Neural cell (in vitro differentiated cells): Measurements from ENCODE around the gene ARRB1. TPM values are rescaled to one million over a fixed set of nuclear protein-coding genes. Genes with fewer than 3 reads are reported as not detected.

Source experiments
- H2AFZ ChIP-seq: fragments of 200-600, 300-800 bp; sonication (generic), shearing (Covaris generic); 2 replicates; pipeline ENCODE4 v1.6.0; 2014; ENCODE audit warnings: low read depth, mild to moderate bottlenecking, antibody characterized with exemption, low read length, moderate library complexity
- H3F3A ChIP-seq: fragments of 200-600 bp; shearing (Covaris generic); 2 replicates; pipeline ENCODE4 v1.6.1; 2016; ENCODE audit warnings: mild to moderate bottlenecking, moderate library complexity, mixed read lengths, antibody characterized with exemption, low read length; ENCODE audit not compliant: insufficient read depth, poor library complexity, severe bottlenecking
- H3K27ac ChIP-seq: fragments of 200-600, 300-800 bp; sonication (generic), shearing (Covaris generic); 2 replicates; pipeline ENCODE4 v1.5.1; 2014; ENCODE audit warnings: mild to moderate bottlenecking, low read length, moderate library complexity
- H3K27me3 ChIP-seq: fragments of 300-800, 200-600 bp; sonication (generic), shearing (Covaris generic); 2 replicates; pipeline ENCODE4 v1.6.0; 2014; ENCODE audit warnings: mild to moderate bottlenecking, low read depth, low read length, moderate library complexity; ENCODE audit not compliant: insufficient read depth
- H3K36me3 ChIP-seq: fragments of 300-800, 200-600 bp; sonication (generic), shearing (Covaris generic); 2 replicates; pipeline ENCODE4 v1.5.1; 2014; ENCODE audit warnings: mild to moderate bottlenecking, antibody characterized with exemption, low read length, moderate library complexity; ENCODE audit not compliant: insufficient read depth
- H3K4me2 ChIP-seq: fragments of 300-800, 200-600 bp; sonication (generic), shearing (Covaris generic); 2 replicates; pipeline ENCODE4 v1.6.0; 2014; ENCODE audit warnings: mild to moderate bottlenecking, low read length
- H3K4me3 ChIP-seq: fragments of 300-800, 200-600 bp; sonication (generic), shearing (Covaris generic); 2 replicates; pipeline ENCODE4 v1.5.1; 2014; ENCODE audit warnings: mild to moderate bottlenecking, low read length, moderate library complexity
- H3K79me2 ChIP-seq: fragments of 200-600 bp; shearing (Covaris generic); replicated peaks from 2 replicates; pipeline ENCODE4 v1.6.0; 2014; ENCODE audit warnings: mild to moderate bottlenecking, low read length, moderate library complexity; ENCODE audit not compliant: insufficient read depth
- H3K9ac ChIP-seq: fragments of 300-800, 200-600 bp; sonication (generic), shearing (Covaris generic); 2 replicates; pipeline ENCODE4 v1.6.1; 2016; ENCODE audit warnings: mild to moderate bottlenecking, low read length, mixed read lengths
- H3K9me2 ChIP-seq: fragments of 200-600 bp; shearing (Covaris generic); 2 replicates; pipeline ENCODE4 v1.6.1; 2016; ENCODE audit warnings: mild to moderate bottlenecking, low read length, mixed read lengths; ENCODE audit not compliant: insufficient read depth
- H3K9me3 ChIP-seq: fragments of 200-600, 300-800 bp; sonication (generic), shearing (Covaris generic); 2 replicates; pipeline ENCODE4 v1.6.1; 2016; ENCODE audit warnings: mild to moderate bottlenecking, mixed run types, low read length, moderate library complexity, mixed read lengths
- H4K20me1 ChIP-seq: fragments of 200-600 bp; shearing (Covaris generic); 2 replicates; pipeline ENCODE4 v1.6.1; 2016; ENCODE audit warnings: mild to moderate bottlenecking, mixed run types; ENCODE audit not compliant: insufficient read depth
- CTCF ChIP-seq: fragments of 450-650 bp; IDR thresholded peaks from 2 replicates; pipeline ENCODE4 v1.5.1; 2014; ENCODE audit warnings: antibody characterized with exemption, mild to moderate bottlenecking, moderate library complexity; ENCODE audit not compliant: poor library complexity, severe bottlenecking
- EP300 ChIP-seq: fragments of 450-650 bp; conservative IDR thresholded peaks from 2 replicates; pipeline ENCODE4 v1.6.1; 2014; ENCODE audit warnings: antibody characterized with exemption, mild to moderate bottlenecking, moderate library complexity; ENCODE audit not compliant: poor library complexity, severe bottlenecking
- EZH2 ChIP-seq: fragments of 200-600, 300-800 bp; shearing (Covaris generic), sonication (generic); IDR thresholded peaks from 2 replicates; pipeline ENCODE4 v1.6.1; 2014; ENCODE audit warnings: antibody characterized with exemption, low read length, borderline replicate concordance, mild to moderate bottlenecking; ENCODE audit not compliant: insufficient read depth, poor library complexity, severe bottlenecking
- MXI1 ChIP-seq: fragments of 450-650 bp; conservative IDR thresholded peaks from 2 replicates; pipeline ENCODE4 v1.6.1; 2014; ENCODE audit warnings: antibody characterized with exemption, mild to moderate bottlenecking; ENCODE audit not compliant: poor library complexity, severe bottlenecking
- POLR2AphosphoS5 ChIP-seq: IDR thresholded peaks from 2 replicates; pipeline ENCODE4 v1.6.1; 2012
- RAD21 ChIP-seq: fragments of 450-650 bp; conservative IDR thresholded peaks from 2 replicates; pipeline ENCODE4 v1.6.1; 2014; ENCODE audit warnings: antibody characterized with exemption, mild to moderate bottlenecking, moderate library complexity
- REST ChIP-seq: IDR thresholded peaks from 2 replicates; pipeline ENCODE4 v1.6.1; 2012; ENCODE audit warnings: borderline replicate concordance
- SMC3 ChIP-seq: fragments of 450-650 bp; conservative IDR thresholded peaks from 2 replicates; pipeline ENCODE4 v1.6.1; 2014; ENCODE audit warnings: antibody characterized with exemption, mild to moderate bottlenecking, moderate library complexity; ENCODE audit not compliant: poor library complexity
- TAF1 ChIP-seq: IDR thresholded peaks from 2 replicates; pipeline ENCODE4 v1.6.1; 2012; ENCODE audit warnings: low read depth
- polyA plus RNA-seq: library from polyadenylated mRNA; depleted of rRNA; stranded (reverse); fragments of >200 nt; gene quantifications from 2 replicates; pipeline ENCODE4 v1.2.3, GENCODE V29; 2014

Gene ARRB1
- polyA plus RNA-seq, 1 donor from 2014 or later, result 5.7 TPM

GRCh38 chr11:75352588-75353206, 1.2 kb upstream of the ARRB1 start:
- Histone ChIP-seq H3K4me2 (no peak overlapping the region), H3K4me3 (peak overlapping the region; percentile 85), H3K79me2 (no peaks in the 10 kb centered on the region), H3K9ac (peak overlapping the region; percentile 76), H3K9me3 (no peaks in the 10 kb centered on the region), H3K27ac (peak overlapping the region; percentile 53), H3F3A (no peaks in the 10 kb centered on the region), H3K27me3 (peaks cover 10% of the 10 kb centered on the region), H4K20me1 (no peaks in the 10 kb centered on the region), H3K36me3 (no peaks in the 10 kb centered on the region), H3K9me2 (no peaks in the 10 kb centered on the region), H2AFZ (peak overlapping the region; percentile 80)
- no peak for TF ChIP-seq RAD21
- TF ChIP-seq EP300, result no peak
- TF ChIP-seq EZH2, result no peak
- no peak for TF ChIP-seq SMC3
- TF ChIP-seq POLR2AphosphoS5, result no peak
- TF ChIP-seq REST, result no peak
- no peak for TF ChIP-seq TAF1
- no peak for TF ChIP-seq CTCF
- no peak for TF ChIP-seq MXI1

- no peak for TF ChIP-seq CTCF
- peak; percentile 63 for TF ChIP-seq POLR2AphosphoS5
- H3K27me3 ChIP-seq, result peaks cover 10% of the 10 kb centered on the region
- peak overlapping the region; percentile 85 for H3K4me3 ChIP-seq
- H3K36me3 ChIP-seq, result no peaks in the 10 kb centered on the region
- no peaks in the 10 kb centered on the region for H3K9me3 ChIP-seq
- H4K20me1 ChIP-seq, result no peaks in the 10 kb centered on the region
- peak overlapping the region; percentile 80 for H2AFZ ChIP-seq
- H3K9me2 ChIP-seq, result no peaks in the 10 kb centered on the region
- H3K27ac ChIP-seq, result peak overlapping the region; percentile 53
- H3K4me2 ChIP-seq, result no peak overlapping the region
- peak overlapping the region; percentile 76 for H3K9ac ChIP-seq
- no peaks in the 10 kb centered on the region for H3K79me2 ChIP-seq
- H3F3A ChIP-seq, result no peaks in the 10 kb centered on the region
These were observed 528 bp upstream of the ARRB1 start for GRCh38 chr11:75351791-75352587.
